ENCODE data around the gene TMEM255B. TPM values are rescaled to one million over a fixed set of nuclear protein-coding genes. Genes with fewer than 3 reads are reported as not detected.
A peak's percentile ranks its signal among the peaks of the same experiment; 100 is the strongest.

Gene TMEM255B
- total RNA-seq, 1 donor from 2014 or later = 321 TPM

DNA sequence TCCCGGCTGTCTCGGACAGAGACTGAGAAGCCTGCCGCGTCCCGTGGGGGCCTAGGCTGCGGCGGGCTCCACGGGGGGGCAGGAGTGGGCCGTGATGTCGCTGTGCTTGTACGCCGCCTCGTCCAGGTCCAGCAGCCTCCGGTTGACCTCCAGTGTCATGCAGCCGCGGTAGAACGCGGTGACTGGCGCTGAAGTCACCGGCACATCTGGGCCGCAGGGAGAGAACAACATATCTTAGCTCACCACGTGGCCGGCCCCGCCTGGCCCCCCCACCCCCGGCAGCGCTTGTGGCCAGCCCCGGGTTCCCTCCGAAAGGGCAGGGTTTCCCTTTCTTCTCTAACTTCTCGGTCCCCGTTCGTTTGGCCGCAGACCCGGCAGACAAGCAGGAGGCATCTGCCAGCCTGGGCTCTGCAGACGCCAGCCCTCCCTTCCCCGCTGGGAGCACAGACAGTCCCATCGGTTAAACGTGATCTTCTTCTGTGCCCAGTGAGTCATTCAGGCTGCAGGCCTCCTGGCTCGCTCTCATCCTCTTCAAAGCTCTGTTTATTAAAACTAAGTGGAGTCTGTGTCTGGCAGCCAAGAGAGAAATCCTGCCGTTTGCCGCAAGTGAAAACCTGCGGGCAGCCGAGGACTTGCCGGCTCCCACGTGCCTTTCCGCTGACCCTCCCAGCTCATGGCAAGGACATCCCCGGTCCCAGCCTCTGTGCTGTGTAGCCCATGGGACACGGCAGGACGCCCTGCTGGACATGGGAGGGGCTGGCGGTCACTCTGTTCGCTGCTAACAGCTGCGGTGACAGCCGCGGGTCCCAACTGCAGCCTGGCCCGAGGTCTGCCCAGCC lies 62.0 kb downstream of the TMEM255B start:
- peaks cover 53% of the 10 kb centered on the region for H3K27me3 Mint-ChIP-seq (ENCODE audit: unreplicated experiment)
- peak overlapping the region; percentile 67 for H3K27ac Mint-ChIP-seq (ENCODE audit: unreplicated experiment)
- H3K9me3 Mint-ChIP-seq (ENCODE audit: unreplicated experiment) = no peaks in the 10 kb centered on the region
- DNase-seq (ENCODE audit: low spot score) = no peak
- H3K36me3 Mint-ChIP-seq (ENCODE audit: low read depth, unreplicated experiment) = peaks cover 19% of the 10 kb centered on the region
- peak overlapping the region; percentile 25 for H3K4me3 Mint-ChIP-seq (ENCODE audit: unreplicated experiment)
- TF ChIP-seq, protein P1, sequence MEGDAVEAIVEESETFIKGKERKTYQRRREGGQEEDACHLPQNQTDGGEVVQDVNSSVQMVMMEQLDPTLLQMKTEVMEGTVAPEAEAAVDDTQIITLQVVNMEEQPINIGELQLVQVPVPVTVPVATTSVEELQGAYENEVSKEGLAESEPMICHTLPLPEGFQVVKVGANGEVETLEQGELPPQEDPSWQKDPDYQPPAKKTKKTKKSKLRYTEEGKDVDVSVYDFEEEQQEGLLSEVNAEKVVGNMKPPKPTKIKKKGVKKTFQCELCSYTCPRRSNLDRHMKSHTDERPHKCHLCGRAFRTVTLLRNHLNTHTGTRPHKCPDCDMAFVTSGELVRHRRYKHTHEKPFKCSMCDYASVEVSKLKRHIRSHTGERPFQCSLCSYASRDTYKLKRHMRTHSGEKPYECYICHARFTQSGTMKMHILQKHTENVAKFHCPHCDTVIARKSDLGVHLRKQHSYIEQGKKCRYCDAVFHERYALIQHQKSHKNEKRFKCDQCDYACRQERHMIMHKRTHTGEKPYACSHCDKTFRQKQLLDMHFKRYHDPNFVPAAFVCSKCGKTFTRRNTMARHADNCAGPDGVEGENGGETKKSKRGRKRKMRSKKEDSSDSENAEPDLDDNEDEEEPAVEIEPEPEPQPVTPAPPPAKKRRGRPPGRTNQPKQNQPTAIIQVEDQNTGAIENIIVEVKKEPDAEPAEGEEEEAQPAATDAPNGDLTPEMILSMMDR (IDR thresholded peaks at IDR 0.05; ENCODE audit: unreplicated experiment) = no peak
- H3K4me1 Mint-ChIP-seq (ENCODE audit: unreplicated experiment) = peaks cover 22% of the 10 kb centered on the region

DNA sequence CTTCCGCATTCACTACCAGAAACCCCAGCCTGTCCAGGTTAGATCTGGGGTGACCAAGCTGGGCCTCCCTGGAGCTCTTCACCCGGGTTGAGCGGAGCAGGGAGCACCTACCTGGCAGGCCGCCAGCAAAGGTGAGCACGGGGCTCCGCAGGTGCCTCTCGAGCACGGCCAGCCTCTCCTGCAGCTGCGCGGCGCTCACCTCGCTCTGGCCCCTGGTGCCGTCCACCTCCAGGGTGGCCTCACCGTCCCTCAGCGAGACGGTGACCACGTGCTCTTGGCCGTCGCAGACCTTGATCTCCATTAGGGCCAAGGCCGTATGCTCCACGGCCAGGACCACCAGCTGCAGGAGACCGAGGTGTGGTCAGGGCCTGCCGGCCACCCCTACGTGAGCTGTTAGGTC lies 62.8 kb downstream of the TMEM255B start:
- no peak overlapping the region for H3K4me3 Mint-ChIP-seq (ENCODE audit: unreplicated experiment)
- peak overlapping the region; percentile 42 for H3K27ac Mint-ChIP-seq (ENCODE audit: unreplicated experiment)
- TF ChIP-seq, protein P1 (IDR thresholded peaks at IDR 0.05; ENCODE audit: unreplicated experiment) = no peak
- no peak for DNase-seq (ENCODE audit: low spot score)
- H3K36me3 Mint-ChIP-seq (ENCODE audit: low read depth, unreplicated experiment) = peaks cover 19% of the 10 kb centered on the region
- H3K27me3 Mint-ChIP-seq (ENCODE audit: unreplicated experiment) = peaks cover 46% of the 10 kb centered on the region
- H3K4me1 Mint-ChIP-seq (ENCODE audit: unreplicated experiment) = peaks cover 14% of the 10 kb centered on the region
- no peaks in the 10 kb centered on the region for H3K9me3 Mint-ChIP-seq (ENCODE audit: unreplicated experiment)

DNA sequence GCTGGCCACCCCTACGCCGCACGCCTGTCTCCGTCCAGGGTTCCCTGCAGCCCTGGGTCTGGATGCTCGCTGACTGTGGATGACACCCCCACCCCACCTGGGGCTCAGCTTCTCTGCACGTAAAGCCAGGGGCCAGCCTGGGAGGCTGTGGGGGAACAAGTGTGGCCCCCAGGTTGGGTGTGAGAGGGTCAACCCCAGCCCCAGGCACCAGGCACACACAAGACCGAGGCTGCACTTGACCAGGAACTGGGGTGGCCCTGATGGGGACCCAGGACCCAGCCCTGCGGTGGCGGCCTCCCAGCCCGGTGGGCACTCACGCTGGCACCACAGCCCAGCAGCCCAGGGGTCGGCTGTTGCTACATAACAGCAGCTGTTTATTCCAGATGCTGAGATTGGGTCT lies 63.2 kb downstream of the TMEM255B start:
- no peak for DNase-seq (ENCODE audit: low spot score)
- Mint-ChIP-seq H3K27me3 (ENCODE audit: unreplicated experiment) (peaks cover 45% of the 10 kb centered on the region), H3K36me3 (ENCODE audit: low read depth, unreplicated experiment) (peaks cover 19% of the 10 kb centered on the region), H3K27ac (ENCODE audit: unreplicated experiment) (no peak overlapping the region), H3K4me3 (ENCODE audit: unreplicated experiment) (no peak overlapping the region), H3K9me3 (ENCODE audit: unreplicated experiment) (no peaks in the 10 kb centered on the region), H3K4me1 (ENCODE audit: unreplicated experiment) (peaks cover 11% of the 10 kb centered on the region)
- TF ChIP-seq, protein P1 (IDR thresholded peaks at IDR 0.05; ENCODE audit: unreplicated experiment) = no peak

DNA sequence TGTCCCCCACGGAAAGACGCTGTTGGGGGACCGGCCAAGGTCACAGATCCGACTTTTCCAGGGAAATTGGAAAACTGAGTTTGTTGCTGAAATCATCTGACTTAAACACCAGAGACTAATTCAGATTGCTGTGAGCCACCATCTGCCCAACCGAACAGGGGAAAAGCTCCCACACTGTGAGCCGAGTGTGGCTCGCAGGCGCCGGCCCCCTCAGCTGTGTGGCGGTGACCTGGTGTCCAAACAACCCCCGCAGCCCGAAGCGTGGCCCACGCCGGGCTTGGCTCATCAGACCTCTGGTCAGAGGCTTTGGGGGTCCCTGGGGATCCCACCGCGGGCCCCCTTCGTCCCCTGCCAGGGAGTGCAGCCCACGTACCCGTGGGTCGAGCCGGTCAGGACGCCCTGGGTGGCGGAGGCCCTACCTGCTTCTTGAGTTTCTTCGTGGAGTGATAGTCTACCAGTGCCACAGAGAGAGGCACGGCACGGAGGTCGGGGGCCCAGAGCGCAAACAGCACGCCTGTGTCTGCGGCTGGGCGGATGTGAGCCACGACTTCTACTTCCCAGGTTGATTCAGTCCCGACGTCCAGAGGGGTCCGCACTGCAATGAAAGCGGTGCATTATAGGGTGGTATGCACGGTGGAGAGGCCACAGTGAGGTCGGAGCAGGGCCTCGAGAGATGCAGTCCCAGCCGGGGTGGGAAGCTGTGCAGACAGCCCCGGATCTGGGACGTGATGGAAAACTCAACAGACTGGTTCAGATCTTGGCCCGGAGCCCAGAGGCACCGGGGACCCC lies 64.1 kb downstream of the TMEM255B start:
- H3K4me3 Mint-ChIP-seq (ENCODE audit: unreplicated experiment) = no peak overlapping the region
- TF ChIP-seq, protein P1 (IDR thresholded peaks at IDR 0.05; ENCODE audit: unreplicated experiment) = no peak
- H3K27me3 Mint-ChIP-seq (ENCODE audit: unreplicated experiment) = peaks cover 40% of the 10 kb centered on the region
- H3K27ac Mint-ChIP-seq (ENCODE audit: unreplicated experiment) = peak overlapping the region; percentile 63
- H3K9me3 Mint-ChIP-seq (ENCODE audit: unreplicated experiment) = no peaks in the 10 kb centered on the region
- DNase-seq (ENCODE audit: low spot score) = no peak
- H3K4me1 Mint-ChIP-seq (ENCODE audit: unreplicated experiment) = peaks cover 6% of the 10 kb centered on the region
- H3K36me3 Mint-ChIP-seq (ENCODE audit: low read depth, unreplicated experiment) = peaks cover 16% of the 10 kb centered on the region
